ENCODE results near the gene MTA2.

DNA sequence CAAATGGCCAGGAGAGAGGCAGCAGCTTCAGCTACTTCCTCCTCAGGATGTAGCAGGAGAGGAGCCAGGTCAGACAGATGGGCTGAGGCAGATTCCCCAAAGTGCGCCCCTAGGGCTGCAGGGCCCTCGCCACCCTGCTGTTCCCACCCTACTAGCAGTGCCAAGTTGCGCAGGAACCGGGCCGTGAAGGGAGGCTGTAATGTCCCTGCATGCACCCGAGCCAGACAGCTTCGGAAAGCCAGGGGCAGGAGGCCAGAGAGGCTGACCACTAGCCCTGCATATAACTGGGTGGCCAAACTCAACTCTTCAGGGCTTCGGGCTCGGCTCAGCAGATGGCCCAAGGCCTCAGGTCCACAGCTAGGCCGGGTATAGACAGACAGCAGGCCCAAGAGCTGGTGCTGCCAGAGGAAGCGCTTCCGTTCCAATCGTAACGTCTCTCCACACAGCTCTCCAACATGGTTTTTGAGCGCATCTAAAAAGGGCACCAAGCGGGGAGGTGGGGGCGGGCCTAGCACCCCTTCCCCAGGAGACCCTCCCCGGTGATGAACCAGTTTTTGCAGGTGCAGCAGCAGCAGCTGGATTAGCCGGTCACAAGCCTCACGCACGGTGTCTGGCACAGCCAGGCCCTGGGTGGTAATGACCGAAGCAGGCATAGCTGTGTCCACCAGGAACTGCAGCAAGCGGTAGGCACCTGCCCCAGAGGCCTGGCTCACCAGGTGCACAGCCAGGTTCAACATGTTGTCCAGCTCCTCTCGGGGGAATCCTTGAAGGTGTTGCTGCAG, 46.7 kb upstream of the MTA2 start:
- TF ChIP-seq, protein P1, sequence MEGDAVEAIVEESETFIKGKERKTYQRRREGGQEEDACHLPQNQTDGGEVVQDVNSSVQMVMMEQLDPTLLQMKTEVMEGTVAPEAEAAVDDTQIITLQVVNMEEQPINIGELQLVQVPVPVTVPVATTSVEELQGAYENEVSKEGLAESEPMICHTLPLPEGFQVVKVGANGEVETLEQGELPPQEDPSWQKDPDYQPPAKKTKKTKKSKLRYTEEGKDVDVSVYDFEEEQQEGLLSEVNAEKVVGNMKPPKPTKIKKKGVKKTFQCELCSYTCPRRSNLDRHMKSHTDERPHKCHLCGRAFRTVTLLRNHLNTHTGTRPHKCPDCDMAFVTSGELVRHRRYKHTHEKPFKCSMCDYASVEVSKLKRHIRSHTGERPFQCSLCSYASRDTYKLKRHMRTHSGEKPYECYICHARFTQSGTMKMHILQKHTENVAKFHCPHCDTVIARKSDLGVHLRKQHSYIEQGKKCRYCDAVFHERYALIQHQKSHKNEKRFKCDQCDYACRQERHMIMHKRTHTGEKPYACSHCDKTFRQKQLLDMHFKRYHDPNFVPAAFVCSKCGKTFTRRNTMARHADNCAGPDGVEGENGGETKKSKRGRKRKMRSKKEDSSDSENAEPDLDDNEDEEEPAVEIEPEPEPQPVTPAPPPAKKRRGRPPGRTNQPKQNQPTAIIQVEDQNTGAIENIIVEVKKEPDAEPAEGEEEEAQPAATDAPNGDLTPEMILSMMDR (tag by site-specific recombination; IDR thresholded peaks at IDR 0.05) = no peak
- no peak for TF ChIP-seq MEIS1 (CRISPR knock-in tag; IDR thresholded peaks at IDR 0.05; ENCODE audit: borderline replicate concordance)
- TF ChIP-seq, protein P2, sequence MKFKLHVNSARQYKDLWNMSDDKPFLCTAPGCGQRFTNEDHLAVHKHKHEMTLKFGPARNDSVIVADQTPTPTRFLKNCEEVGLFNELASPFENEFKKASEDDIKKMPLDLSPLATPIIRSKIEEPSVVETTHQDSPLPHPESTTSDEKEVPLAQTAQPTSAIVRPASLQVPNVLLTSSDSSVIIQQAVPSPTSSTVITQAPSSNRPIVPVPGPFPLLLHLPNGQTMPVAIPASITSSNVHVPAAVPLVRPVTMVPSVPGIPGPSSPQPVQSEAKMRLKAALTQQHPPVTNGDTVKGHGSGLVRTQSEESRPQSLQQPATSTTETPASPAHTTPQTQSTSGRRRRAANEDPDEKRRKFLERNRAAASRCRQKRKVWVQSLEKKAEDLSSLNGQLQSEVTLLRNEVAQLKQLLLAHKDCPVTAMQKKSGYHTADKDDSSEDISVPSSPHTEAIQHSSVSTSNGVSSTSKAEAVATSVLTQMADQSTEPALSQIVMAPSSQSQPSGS (tag by site-specific recombination; IDR thresholded peaks at IDR 0.05; ENCODE audit: low read depth) = no peak
- TF ChIP-seq, protein P3, sequence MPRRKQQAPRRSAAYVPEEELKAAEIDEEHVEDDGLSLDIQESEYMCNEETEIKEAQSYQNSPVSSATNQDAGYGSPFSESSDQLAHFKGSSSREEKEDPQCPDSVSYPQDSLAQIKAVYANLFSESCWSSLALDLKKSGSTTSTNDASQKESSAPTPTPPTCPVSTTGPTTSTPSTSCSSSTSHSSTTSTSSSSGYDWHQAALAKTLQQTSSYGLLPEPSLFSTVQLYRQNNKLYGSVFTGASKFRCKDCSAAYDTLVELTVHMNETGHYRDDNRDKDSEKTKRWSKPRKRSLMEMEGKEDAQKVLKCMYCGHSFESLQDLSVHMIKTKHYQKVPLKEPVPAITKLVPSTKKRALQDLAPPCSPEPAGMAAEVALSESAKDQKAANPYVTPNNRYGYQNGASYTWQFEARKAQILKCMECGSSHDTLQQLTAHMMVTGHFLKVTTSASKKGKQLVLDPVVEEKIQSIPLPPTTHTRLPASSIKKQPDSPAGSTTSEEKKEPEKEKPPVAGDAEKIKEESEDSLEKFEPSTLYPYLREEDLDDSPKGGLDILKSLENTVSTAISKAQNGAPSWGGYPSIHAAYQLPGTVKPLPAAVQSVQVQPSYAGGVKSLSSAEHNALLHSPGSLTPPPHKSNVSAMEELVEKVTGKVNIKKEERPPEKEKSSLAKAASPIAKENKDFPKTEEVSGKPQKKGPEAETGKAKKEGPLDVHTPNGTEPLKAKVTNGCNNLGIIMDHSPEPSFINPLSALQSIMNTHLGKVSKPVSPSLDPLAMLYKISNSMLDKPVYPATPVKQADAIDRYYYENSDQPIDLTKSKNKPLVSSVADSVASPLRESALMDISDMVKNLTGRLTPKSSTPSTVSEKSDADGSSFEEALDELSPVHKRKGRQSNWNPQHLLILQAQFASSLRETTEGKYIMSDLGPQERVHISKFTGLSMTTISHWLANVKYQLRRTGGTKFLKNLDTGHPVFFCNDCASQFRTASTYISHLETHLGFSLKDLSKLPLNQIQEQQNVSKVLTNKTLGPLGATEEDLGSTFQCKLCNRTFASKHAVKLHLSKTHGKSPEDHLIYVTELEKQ (tag by site-specific recombination; IDR thresholded peaks at IDR 0.05; ENCODE audit: borderline replicate concordance) = no peak
- TF ChIP-seq, protein P4, sequence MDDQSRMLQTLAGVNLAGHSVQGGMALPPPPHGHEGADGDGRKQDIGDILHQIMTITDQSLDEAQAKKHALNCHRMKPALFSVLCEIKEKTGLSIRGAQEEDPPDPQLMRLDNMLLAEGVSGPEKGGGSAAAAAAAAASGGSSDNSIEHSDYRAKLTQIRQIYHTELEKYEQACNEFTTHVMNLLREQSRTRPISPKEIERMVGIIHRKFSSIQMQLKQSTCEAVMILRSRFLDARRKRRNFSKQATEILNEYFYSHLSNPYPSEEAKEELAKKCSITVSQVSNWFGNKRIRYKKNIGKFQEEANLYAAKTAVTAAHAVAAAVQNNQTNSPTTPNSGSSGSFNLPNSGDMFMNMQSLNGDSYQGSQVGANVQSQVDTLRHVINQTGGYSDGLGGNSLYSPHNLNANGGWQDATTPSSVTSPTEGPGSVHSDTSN (CRISPR knock-in tag; IDR thresholded peaks at IDR 0.05) = no peak
- TF ChIP-seq, protein P5, sequence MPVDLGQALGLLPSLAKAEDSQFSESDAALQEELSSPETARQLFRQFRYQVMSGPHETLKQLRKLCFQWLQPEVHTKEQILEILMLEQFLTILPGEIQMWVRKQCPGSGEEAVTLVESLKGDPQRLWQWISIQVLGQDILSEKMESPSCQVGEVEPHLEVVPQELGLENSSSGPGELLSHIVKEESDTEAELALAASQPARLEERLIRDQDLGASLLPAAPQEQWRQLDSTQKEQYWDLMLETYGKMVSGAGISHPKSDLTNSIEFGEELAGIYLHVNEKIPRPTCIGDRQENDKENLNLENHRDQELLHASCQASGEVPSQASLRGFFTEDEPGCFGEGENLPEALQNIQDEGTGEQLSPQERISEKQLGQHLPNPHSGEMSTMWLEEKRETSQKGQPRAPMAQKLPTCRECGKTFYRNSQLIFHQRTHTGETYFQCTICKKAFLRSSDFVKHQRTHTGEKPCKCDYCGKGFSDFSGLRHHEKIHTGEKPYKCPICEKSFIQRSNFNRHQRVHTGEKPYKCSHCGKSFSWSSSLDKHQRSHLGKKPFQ (tag by site-specific recombination; IDR thresholded peaks at IDR 0.05) = no peak
- TF ChIP-seq ZNF561 (tag by site-specific recombination; IDR thresholded peaks at IDR 0.05; ENCODE audit: borderline replicate concordance) = no peak
- TF ChIP-seq ZBTB8A (tag by site-specific recombination; IDR thresholded peaks at IDR 0.05) = no peak
- TF ChIP-seq ZNF114 (tag by site-specific recombination; IDR thresholded peaks at IDR 0.05) = no peak
- TF ChIP-seq ZFP69B (tag by site-specific recombination; IDR thresholded peaks at IDR 0.05) = no peak
- TF ChIP-seq, protein P6, sequence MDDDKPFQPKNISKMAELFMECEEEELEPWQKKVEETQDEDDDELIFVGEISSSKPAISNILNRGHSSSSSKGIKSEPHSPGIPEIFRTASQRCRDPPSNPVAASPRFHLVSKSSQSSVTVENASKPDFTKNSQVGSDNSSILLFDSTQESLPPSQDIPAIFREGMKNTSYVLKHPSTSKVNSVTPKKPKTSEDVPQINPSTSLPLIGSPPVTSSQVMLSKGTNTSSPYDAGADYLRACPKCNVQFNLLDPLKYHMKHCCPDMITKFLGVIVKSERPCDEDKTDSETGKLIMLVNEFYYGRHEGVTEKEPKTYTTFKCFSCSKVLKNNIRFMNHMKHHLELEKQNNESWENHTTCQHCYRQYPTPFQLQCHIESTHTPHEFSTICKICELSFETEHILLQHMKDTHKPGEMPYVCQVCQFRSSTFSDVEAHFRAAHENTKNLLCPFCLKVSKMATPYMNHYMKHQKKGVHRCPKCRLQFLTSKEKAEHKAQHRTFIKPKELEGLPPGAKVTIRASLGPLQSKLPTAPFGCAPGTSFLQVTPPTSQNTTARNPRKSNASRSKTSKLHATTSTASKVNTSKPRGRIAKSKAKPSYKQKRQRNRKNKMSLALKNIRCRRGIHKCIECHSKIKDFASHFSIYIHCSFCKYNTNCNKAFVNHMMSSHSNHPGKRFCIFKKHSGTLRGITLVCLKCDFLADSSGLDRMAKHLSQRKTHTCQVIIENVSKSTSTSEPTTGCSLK (tag by site-specific recombination; IDR thresholded peaks at IDR 0.05) = no peak

All from HEK293 (cell line).